GM12878 (cell line): ENCODE measurements around the gene SYTL5. TPM values are rescaled to one million over a fixed set of nuclear protein-coding genes. Genes with fewer than 3 reads are reported as not detected.

Experiments used
- ETV6 ChIP-seq, 2 experiments: fragments of 450-650 bp in 1 of 2; IDR thresholded peaks in 1 of 2; conservative IDR thresholded peaks in 1 of 2; 2 replicates each; pipeline ENCODE4 v1.6.1; 2014; ENCODE audit warnings: antibody characterized with exemption in 1 of 2, borderline replicate concordance in 1 of 2, low read depth in 1 of 2, mild to moderate bottlenecking in 1 of 2, moderate library complexity in 1 of 2
- IRF3 ChIP-seq: fragments of 450-650 bp; IDR thresholded peaks from 2 replicates; pipeline ENCODE4 v1.6.1; 2014; ENCODE audit warnings: mild to moderate bottlenecking
- MTA3 ChIP-seq: IDR thresholded peaks from 2 replicates; pipeline ENCODE4 v1.6.1; 2012; ENCODE audit warnings: low read length, inconsistent platforms, borderline replicate concordance
- REST ChIP-seq: IDR thresholded peaks from 2 replicates; pipeline ENCODE4 v1.6.1; 2012; ENCODE audit warnings: mild to moderate bottlenecking, low read depth, low read length
- RFX5 ChIP-seq: IDR thresholded peaks from 2 replicates; pipeline ENCODE4 v1.6.1; 2011; ENCODE audit warnings: low read depth, low read length, improper control_type of control experiment
- SKIL ChIP-seq: fragments of 450-650 bp; IDR thresholded peaks from 2 replicates; pipeline ENCODE4 v1.6.1; 2017; ENCODE audit warnings: mild to moderate bottlenecking, low read depth, inconsistent platforms; ENCODE audit not compliant: poor library complexity, severe bottlenecking
- STAT1 ChIP-seq: fragments of 450-650 bp; conservative IDR thresholded peaks from 2 replicates; pipeline ENCODE4 v1.6.1; 2014; ENCODE audit warnings: antibody characterized with exemption, mild to moderate bottlenecking
- TAF1 ChIP-seq: IDR thresholded peaks from 2 replicates; pipeline ENCODE4 v1.6.1; 2011; ENCODE audit warnings: mild to moderate bottlenecking, low read depth, low read length, borderline replicate concordance
- USF2 ChIP-seq: IDR thresholded peaks from 2 replicates; pipeline ENCODE4 v1.6.1; 2011; ENCODE audit warnings: low read depth, low read length, improper control_type of control experiment, borderline replicate concordance
- polyA plus RNA-seq, 11 experiments: library from polyadenylated mRNA; depleted of rRNA in 4 of 11; unstranded in 6 of 11; stranded (reverse) in 5 of 11; fragments of >200 nt; fragmentation: Nextera tagmentation in 4 of 11; fragmentation: Illumina TruSeq in 1 of 11; extraction: Ambion mirVana in 4 of 11; extraction: Trizol in 1 of 11; gene quantifications; 1 replicate in 1 of 11; 2 replicates in 10 of 11; pipeline versions ENCODE4 v1.2.1 to v1.2.3, GENCODE V29; 2011 to 2016; ENCODE audit warnings: inconsistent platforms in 2 of 11, missing spikeins in 2 of 11, low read depth in 1 of 11
- total RNA-seq, 4 experiments: library from RNA; depleted of rRNA in 3 of 4; stranded (reverse); fragments of >200 nt in 3 of 4; fragmentation: Illumina TruSeq in 1 of 4; extraction: Trizol in 1 of 4; gene quantifications; 2 replicates each; pipeline versions ENCODE4 v1.2.1 to v1.2.3, GENCODE V29; 2013 to 2021

SYTL5 gene
- total and polyA plus RNA-seq, 10 of the 15 experiments (the other 5 are each of a cell fraction or from before 2014, with no cell fraction given), result 0.01 to 0.20 (median 0.04) TPM; not detected in 3

GRCh38 chrX:38028300-38028699 lies 21.9 kb downstream of the SYTL5 start (continued):
- TF ChIP-seq RFX5 (no peak), TAF1 (no peak), MTA3 (no peak), STAT1 (no peak), ETV6 (conservative IDR thresholded peaks at IDR 0.05 in 1 of 2, IDR thresholded peaks at IDR 0.05 in 1 of 2; ENCODE audit: borderline replicate concordance in 1 of 2, low read depth in 1 of 2) (no peak), REST (no peak), USF2 (no peak), SKIL (no peak), IRF3 (no peak)
